SHP77 treated with DMSO at 0.1 percent for 48 hours (cell line): ENCODE data around the gene SFT2D2.
"Not testable (repeated sequence)": the region's sequence is repeated elsewhere in the genome, so short reads cannot be mapped to it uniquely, and the experiment has no call there.

ENCODE experiments used
- DNase-seq: peaks from one replicate; lab custom pipeline; 2025; lab: John Stamatoyannopoulos, UW

SFT2D2 gene

DNA sequence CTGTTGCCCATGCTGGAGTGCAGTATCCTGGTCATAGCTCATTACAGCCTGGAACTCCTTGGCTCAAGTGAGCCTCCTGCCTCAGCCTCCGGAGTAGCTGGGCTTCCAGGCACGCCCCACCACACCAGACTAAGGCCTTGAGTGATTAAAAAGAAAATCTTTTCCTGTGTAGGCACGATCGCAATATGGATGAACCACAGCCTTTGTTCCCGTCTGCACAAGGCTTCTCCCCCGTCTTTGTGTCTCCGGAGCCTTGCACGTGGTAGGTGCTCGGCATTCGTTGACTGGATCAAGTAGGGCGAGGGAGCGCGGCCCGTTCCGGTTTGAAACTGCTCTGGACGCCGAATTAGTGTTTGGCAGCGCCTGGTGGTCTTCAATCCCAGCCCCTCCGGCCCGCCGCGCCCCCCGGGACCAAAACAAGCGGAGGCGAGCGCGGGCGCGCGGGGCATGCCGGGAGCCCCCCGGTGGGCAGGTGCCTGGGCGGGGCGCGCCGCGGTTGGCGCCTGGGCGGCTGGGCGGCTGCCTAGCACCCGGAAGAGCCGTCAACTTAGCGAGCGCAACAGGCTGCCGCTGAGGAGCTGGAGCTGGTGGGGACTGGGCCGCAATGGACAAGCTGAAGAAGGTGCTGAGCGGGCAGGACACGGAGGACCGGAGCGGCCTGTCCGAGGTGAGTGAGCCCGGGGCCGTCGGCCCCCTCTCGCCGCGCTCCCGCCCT, at the start of gene SFT2D2:
Gene SFT2D2, plus strand, starts transcription at position 529 of the 715 bp plus-strand sequence. Its CDS starts 76 bp downstream, at position 605.
- DNase-seq = peak; percentile 74

- DNase-seq = no peak
Measured at GRCh38 chr1:168178227-168178637, 47.6 kb upstream of the SFT2D2 start.

DNA sequence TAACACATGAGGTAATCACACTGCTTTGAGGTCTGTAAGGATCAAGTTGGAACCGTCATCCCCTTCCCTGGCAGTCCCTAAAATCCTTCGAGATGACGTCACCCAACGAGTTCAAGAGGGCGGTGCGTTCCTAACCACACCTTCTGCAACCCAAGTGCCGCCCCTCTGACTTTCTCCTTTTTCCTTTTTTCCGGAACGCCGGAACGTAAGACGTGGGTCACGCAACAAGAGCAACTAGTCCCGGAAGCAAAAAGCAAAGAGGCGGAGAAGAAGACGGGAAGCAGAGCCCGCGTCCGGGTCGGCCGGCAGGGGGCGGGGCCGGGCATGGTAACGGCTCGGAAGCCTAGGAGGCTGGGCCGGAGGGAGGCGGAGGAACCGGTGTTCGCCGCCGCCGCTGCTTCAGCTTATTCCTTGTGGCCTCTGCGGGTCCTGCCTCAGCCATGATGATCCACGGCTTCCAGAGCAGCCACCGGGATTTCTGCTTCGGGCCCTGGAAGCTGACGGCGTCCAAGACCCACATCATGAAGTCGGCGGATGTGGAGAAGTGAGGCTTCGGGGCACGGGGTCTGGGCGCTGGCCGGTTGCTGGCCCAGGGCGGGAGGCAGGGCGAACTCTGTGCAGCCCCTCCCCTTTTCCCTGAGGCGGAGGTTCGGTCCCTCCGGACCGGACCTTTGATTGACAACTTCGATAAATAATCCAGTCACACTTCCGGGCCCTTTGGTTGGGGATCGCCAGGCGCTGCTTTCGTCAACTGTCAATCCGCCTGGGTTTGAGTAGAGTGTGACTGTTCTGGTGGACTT, 47.0 kb upstream of the SFT2D2 start, which contains the start of gene TIPRL:
Gene TIPRL, plus strand, starts transcription at position 325 of the 800 bp plus-strand sequence. Its CDS starts 116 bp downstream, at position 441.
- DNase-seq = peak; percentile 97

DNA sequence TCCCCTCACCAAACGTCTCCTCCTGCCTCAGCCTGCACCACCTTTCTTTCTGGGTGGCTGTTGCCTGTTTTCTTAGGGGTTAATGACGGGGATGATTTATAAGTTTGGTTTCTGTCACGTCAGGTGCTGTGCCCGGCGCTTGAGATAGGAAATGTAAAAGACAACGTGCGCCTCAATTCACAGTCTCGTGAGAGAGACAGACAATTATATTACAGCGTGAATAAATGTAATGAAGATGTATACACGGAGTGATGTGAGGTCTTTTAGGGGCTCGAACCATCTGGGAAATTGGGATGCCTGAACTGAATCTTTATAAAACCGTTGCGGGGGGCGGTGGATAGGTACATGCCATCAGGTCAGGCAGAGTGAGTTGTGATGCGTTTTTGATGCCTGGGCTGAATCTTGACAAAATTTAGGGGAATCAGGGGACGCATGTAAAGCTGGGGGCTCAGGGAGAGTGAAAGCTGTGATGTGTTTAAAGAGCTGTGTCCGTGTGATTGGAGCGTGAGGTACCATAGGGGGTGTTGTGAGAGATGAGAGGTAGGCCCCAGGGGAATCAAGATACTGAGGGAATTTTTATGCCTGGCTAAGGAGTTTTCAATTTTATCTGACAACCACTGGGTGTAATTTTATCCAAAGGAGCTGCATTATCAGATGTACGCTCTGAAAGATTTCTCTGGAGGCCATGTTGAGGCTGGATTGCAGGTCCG, 46.2 kb upstream of the SFT2D2 start:
- DNase-seq = no peak

DNA sequence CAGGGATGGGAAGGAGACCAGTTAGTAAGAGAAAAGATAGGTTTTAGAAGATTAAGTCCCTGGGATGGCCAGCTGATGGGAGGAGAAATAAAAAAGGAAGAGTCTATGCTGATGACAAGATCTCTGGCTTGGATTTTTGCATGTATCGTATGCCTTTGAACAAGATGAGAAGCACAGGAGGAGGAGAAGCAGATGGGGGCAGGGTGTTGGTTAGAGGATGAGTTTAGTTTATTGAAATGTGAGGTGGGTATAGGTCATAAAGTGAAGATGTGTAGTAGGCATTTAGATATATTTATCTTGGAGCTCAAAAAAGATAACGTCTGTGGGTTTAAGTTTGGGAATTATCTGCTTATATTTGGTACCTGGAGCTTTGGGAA, 45.7 kb upstream of the SFT2D2 start:
- DNase-seq = no peak

GRCh38 chr1:168181063-168181720, 44.6 kb upstream of the SFT2D2 start:
- not testable (repeated sequence) for DNase-seq

DNA sequence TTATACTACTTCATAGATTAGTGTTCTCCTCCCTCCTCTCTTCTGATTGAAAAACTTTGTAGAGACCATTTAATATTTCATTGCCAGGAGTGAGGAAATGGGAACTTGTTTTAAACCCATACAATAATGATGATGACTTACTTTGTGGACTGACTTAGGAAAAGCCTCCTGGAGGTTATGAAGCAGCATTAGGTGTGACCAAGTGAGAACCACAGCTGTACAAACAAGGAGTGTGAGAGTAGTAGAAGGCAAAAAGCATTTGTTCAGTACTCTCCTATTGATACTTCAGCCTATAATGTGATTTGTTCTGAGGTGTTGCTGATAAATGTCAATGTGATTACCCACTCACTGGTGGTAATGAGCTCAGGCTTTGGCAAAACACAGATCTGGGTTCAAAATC, 38.6 kb upstream of the SFT2D2 start:
- DNase-seq = peak; percentile 30

- DNase-seq = no peak
Measured at GRCh38 chr1:168190403-168190802, 35.4 kb upstream of the SFT2D2 start.

DNA sequence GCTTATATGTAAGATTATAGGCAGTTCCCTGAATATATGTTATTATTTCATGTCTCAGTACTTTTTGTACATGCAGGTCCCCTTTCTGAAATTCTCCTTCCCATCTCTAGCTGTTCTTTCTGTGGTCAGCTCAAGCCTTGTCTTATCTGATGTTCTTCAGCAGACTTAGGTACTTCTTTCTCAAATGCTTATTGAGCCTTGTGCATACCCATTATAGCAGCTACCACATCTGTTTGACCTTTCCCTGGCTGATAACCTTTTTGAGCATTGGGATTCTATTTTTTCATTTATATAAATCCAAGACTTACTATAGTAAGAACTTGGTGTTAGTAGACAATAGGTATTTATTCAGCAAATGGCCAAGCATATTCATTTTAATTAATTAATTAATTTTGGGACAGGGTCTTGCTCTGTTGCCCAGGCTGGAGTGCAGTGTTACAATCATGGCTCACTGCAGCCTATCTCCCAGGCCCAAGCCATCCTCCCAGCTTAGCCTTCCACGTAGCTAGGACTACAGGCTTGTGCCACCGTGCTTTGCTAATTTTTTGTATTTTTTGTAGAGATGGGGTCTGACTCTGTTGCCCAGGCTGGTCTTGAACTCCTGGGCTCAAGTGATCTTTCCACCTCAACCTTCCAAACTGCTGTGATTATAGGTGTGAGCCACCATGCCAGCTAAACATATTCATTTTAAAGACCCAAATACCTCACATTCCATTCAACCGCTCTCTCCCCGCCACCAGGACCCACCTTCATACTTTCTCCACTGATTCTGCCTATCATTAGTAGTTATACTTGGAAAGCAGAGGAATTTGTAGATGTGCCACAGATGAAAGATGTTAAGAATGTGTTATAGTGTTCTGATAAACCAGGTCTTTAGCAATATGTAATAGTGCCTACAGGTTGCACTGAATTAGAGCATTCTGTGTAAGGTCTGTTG, 30.3 kb upstream of the SFT2D2 start:
- no peak for DNase-seq

DNA sequence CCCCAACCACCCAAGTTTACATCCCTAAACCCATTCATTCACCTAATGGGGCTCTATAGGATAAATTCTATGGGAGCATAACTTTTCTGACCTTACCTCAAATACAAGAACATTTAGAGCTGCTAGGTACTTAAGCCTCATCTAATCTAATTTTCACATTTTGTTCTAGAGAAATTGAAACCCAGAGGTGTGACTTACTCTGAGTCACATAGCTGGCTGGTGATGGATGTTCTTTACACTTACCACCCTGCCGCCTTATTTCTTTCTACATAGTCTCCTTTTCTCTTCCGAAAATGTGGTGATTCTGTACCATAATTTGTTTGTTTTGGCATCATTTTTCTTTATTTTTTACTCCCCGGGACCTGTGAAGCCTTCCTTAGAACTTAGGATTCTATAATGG, 26.7 kb upstream of the SFT2D2 start:
- DNase-seq = no peak

- DNase-seq = no peak
Measured at GRCh38 chr1:168202941-168203654, 22.7 kb upstream of the SFT2D2 start.

GRCh38 chr1:168206111-168206510, 19.7 kb upstream of the SFT2D2 start:
- DNase-seq = no peak

DNA sequence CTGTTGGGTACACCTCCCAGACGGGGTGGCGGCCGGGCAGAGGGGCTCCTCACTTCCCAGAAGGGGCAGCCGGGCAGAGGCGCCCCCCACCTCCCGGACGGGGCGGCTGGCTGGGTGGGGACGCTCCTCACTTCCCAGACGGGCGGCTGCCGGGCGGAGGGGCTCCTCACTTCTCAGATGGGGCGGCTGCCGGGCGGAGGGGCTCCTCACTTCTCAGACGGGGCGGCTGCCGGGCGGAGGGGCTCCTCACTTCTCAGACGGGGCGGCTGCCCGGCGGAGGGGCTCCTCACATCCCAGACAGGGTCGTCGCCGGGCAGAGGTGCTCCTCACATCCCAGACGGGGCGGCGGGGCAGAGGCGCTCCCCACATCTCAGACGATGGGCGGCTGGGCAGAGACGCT, 18.1 kb upstream of the SFT2D2 start:
- DNase-seq = not testable (repeated sequence)

DNA sequence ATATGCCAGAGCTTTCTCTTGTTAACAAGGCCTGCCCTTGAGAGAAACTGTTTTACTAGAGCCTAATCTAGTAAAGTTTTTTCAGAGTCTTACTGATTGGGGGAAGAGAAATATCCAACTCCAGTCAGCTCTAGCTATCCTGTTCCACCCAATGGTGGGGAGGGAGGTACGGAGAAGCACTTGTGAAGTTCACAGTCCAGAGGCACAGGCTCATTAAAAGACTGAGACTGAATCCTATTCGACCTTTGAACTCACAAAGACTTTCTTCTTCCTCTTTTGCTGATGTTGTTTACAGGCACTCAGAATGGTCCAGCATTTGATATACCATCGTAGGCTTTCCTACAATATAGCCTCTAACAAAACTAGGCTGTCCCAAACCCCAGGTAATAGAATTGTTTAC, 15.5 kb upstream of the SFT2D2 start:
- no peak for DNase-seq

DNA sequence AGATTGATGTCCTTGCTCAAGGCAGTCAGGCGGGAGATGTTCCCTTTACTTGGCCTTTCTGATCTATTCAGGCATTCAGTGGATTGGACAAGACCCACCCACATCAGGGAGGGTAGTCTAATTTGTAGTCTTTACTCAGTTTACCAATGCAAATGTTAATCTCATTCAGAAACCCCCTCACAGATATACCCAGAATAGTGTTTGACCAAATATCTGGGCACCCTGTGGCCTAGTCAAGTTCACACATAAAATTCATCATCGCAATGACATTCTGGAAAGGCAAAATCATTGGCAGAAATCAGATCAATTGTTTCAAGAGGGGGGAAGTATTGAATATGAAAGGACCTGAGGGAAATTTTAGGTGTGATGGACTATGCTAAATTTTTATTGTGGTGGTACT, 12.5 kb upstream of the SFT2D2 start:
- DNase-seq = no peak

- no peak for DNase-seq
Measured at GRCh38 chr1:168216171-168216570, 9.6 kb upstream of the SFT2D2 start.

DNA sequence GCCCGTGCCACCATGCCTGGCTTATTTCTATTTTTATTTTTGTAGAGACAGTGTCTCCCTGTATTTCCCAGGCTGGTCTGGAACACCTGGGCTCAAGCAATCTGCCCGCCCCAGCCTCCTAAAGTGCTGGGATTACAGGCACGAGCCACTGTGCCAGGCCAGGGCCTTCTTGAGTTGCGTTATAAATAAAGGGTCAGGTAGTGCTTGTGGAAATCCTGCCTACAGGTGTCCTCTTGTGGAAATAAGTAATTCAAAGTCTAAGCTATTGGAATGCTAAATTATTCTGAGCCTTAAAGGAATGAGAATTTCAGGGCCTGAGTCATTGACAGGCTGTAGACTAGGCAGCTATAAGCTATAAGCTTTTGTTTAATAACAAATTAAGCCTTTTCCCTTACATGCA, 8.1 kb upstream of the SFT2D2 start:
- DNase-seq = no peak

DNA sequence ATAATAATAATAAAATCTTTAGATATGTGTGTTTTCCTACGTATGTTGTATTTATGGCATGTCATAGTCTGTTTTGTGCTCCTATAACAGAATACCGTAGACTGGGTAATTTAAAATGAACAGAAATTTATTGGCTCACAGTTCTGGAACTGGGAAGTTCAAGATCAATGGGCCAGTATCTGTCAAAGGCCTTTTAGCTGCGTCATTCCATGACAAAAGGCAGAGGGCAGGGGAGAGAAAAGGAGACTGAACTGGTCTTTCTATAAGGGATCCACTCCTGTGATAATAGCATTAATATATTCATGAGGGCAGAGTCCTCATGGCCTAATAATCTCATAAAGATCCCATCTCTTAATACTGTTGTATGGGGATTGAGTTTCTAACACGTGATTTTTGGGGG, 7.1 kb upstream of the SFT2D2 start:
- DNase-seq = no peak

GRCh38 chr1:168220470-168220871, 5.3 kb upstream of the SFT2D2 start:
- no peak for DNase-seq

DNA sequence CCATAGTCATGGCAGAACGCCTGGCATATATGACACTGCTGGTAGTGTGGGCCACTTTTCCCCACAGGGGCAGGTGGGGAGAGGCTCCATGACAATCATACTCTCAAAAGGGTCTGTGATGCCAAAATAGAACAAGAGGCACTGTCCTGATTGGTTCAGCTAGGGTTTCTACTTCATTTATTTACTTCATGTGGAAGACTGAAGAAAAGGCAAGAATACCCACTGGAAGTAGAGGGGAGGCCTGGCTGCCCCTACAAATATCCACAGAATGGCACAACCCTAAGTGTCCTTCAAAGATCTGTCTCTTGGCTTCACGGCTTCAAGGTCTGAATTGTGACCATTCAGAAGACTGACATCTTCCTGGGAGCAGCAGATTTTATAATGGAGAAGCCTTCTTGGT, 4.5 kb upstream of the SFT2D2 start:
- no peak for DNase-seq
